ENCODE measurements around the gene DUOXA2.

DUOXA2 gene

DNA sequence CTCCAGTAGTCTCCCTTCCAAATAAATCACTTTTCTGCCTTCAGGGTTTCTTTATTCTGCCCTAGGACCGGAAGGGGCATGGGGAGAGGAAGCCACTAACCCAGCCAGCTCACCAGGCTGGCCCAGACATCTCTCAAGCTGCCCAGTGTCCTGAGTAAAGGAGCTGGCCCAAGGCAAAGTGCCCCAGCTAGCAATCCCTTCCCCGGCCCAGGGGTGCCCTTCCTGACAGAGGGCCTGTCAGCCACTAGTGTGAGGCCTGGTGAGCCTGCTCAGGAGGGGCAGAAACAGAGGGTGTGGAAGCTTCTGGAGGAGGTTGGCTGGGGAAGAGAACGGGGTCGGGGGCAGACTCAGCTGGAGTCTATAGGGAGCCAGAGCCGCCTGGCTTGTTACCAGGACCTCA is 51.4 kb downstream of the DUOXA2 start:
- no peak for DNase-seq

DNA sequence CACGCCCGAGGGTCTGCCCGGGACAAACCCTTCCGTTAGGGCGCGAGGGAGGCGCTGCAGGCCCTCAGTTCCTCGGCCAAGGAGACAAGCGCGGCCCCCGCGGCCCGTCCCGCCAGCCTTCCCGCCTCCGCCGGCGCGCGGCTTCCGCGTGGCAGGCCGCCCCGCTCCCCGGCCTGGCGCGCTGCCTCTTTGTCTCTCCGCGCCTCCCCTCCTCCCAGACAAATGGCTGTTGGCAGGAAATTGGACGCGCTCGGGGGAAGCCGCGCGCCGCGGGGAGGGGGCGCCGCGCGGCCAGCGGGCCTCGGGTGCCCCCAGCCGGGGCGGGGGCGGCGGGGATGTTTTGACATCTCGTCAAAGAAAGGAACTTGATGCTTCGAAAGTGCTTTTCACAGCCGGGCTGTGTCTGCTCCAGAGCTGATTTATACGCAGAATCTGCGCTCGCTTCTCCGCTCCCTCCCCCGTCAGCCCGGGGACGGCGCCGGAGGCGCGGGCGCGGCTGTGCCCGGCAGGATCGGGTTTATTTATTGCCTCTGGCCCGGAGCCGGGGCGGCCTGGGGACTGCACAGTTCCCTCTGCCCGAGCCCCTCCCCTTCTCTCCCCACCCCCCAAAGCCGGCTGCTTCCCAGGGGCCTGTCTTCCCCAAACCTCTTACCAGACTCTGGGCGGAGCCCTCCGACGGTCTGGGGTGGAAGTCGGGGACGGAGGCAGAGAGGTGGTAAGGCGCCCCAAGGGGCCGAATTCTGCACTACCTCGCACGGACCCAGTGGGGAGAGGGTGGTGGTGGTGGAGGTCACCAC is 52.9 kb downstream of the DUOXA2 start:
- DNase-seq, result peak; percentile 89 to 92

GRCh38 chr15:45167631-45168205 is 53.6 kb downstream of the DUOXA2 start:
- no peak for DNase-seq

All from activated T-cell treated with anti-CD3 and anti-CD28 coated beads, Interleukin-2, amount 50 U/mL, for 48 hours (primary cell).